NCI-H2029 (cell line): ENCODE measurements around the gene HNRNPM.
A peak's percentile ranks its signal among the peaks of the same experiment; 100 is the strongest.
"Not testable (repeated sequence)": the region's sequence is repeated elsewhere in the genome, so short reads cannot be mapped to it uniquely, and the experiment has no call there.

Experiments
- DNase-seq: peaks from one replicate; lab custom pipeline; 2025; lab: John Stamatoyannopoulos, UW

The HNRNPM gene

DNA sequence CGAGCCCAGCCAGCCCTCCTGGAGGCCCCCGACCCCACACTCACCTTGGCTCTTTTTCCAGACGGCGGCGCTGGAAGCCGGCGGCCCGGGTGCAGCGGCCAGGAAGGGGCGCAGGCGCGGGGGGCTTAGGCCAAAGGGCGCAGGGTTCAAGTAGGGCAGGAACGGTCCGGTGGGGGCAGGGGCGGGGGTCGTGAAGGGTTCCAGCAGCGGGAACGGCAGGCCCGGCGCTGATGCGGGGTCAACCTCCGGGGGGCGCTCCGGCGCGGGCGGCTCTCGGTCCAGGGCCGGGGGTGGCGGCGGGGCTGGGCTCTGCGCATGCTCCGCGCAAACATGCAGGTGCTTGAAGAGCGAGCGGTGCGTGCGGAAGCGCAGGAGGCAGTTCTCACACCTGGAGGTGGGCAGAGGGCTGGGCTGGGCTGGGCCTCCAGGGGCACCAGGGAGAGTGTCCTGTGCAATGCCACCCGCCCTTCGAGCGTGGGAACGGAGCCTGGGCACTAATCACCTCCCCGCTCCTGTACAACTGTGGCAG, 66.9 kb downstream of the HNRNPM start:
- peak; percentile 8 for DNase-seq

DNA sequence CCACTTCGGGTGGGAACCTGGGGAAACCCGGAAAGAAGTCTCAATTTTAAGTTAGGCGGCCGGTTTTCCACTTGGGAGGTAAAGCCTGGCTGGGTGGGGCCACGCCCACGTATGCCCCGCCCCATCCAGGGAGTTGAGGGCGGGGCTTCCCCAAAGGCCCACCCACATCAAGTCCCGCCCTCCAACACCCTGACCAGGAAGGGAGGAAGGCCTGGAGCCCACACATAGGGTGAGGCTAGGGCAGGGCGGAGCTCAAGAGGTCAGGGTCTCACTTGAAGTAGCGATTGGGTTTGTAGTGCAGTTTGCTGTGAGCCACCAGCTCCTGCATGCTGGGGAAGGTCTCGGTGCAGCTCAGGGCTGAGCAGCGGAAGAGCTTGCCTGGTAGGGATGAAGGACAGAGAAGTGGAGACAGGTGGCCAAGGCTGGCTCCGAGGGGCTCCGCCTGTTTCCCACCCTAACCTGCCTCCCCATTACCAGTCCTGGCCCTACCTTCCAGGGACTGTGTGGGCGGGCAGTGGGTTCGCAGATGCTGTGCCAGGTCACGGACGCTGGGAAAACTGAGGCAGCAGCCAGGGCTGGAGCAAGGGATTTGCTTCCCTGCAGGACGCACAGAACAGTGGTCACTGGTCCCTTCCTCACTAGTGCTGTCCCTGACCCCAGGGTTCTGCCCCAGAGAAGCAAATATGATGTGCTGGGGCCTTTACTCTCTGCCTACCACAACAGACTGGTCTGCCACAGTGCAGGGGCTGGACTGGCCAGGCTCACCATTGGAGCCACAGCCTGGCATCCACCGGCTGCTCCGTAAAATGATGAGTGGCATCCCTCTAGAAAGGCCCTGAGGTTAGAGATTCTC, 67.6 kb downstream of the HNRNPM start:
- DNase-seq = no peak

GRCh38 chr19:8513036-8513686, 68.4 kb downstream of the HNRNPM start:
- DNase-seq = no peak

DNA sequence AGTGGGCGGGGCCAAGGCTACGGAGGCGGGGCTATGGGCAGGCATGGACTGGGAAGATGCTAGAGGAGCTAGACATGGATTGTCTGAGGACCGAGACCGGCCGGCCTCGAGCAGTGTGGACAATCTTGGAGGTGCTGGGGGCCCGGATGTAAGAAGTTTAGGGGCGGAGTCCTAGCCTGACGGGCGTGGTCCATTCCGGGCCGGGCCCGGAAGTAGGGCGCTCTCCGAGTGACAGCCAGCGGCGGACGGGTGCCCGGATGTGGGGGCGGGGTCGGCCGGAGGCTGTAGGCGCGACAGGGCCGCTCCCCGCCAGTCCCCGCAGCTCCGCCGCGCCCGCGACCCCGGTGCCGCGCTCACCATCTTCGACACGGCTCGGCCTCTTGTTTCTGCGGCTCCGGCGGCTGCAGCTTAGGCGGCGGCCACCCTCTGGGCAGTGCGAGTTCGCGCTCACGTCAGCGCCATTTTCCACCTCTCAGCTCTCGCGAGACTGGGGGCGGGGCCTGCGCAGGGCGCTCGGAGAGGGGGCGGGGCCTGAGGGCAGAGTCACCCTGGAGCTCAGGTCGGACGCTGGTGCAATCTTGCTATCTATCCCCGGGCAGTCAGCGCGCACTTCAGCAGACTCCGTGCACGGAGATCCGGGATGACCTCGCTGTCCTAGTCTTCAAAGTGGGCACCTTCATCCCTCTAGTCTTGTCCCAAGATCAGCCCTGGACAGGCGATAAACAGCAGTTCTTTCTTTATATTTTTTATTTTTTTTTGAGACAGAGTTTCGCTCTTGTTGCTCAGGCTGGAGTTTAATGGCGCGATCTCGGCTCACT, 69.1 kb downstream of the HNRNPM start, which contains the start of gene ZNF414:
Gene ZNF414 (minus strand): TSS at position 481 of the 818 bp plus-strand sequence. CDS start 121 bp downstream, at position 360.
- DNase-seq = peak; percentile 94

DNA sequence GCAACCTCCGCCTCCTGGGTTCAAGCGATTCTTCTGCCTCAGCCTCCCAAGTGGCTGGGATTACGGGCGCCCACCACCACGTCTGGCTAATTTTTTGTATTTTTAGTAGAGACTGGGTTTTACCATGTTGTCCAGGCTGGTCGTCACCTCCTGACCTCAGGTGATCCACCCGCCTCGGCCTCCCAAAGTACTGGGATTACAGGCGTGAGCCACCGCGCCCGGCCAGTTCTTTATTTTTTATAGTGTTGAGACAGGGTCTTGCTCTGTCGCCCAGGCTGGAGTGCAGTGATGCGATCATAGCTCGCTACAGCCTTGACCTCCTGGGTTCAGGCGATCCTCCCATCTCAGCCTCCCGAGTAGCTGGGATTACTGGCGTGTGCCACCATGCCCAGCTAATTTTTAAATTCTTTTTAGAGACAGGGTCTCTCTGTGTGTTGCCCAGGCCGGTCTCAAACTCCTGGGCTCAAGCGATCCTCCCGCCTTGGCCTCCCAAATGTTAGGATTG, 69.8 kb downstream of the HNRNPM start:
- DNase-seq = not testable (repeated sequence)

- DNase-seq = no peak
Measured at GRCh38 chr19:8515317-8515716, 70.5 kb downstream of the HNRNPM start.

DNA sequence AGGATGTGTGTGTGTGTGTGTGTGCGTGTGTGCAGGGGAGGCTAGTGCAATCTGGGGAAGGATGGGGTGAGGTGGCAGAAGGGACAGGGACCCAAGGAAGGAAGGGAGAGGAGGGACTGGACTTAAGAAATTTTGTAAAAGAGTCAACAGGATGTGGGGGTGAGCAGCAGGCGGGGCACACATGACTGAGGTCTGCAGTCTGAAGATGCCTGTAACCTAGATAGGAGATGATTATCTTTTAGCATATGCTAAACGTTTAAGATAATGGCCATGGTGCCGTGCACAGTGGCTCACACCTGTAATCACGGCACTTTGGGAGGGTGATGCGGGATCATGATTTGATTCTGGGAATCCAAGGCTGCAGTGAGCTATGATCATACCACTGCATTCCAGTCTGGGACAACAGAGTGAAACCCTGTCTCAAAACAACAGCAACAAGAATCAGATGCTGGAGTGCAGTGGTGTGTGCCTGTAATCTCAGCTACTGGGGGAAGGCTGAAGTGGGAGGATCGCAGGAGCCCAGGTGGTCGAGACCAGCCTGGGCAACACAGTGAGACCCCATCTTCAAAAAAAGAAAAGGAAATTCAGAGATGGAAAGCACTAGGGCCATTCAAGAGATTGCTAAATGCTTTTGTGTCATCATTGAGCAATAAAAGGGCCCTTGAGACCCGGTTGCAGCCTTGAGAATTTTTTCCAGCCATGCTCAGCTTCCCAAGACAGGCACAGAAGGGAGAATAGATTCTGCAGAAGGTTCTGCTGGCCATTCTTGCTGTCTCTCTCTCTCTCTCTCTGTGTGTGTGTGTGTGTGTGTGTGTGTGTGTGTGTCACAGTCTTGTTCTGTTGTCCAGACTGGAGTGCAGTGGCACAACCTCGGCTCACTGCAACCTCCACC, 73.0 kb downstream of the HNRNPM start:
- no peak for DNase-seq

GRCh38 chr19:8518536-8518935, 73.8 kb downstream of the HNRNPM start:
- DNase-seq = no peak

DNA sequence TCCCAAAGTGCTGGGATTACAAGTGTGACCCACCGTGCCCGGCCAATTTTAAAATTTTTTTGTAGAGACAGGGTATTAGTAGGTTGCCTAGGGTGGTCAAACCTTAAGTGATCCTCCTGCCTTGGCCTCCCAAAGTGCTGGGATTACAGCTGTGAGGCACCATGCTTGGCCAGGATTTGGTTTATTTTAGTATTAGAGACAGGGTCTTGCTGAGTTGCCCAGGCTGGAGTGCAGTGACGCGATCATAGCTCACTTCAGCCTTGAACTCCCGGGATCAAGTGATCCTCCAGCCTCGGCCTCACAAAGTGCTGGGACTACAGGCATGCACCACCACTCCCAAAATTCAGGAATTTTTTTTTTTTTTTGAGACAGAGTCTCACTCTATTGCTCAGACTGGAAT, 74.6 kb downstream of the HNRNPM start:
- DNase-seq = no peak

DNA sequence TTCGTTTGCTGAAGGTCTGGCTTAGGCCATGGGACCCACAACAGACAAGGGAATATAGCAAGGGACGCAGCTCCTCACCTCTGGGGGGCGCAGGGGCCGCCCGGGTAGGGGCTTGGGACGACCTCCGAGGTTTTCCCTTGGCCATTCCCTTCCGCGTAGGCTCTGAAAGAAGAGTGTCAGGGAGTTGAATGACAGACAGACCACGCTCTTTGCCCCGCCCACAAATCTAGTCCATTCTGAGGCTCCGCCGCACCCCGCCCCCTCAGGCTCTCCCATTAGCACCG, 80.6 kb downstream of the HNRNPM start:
- no peak for DNase-seq

- DNase-seq = peak; percentile 37
Measured at GRCh38 chr19:8526345-8527091, 81.7 kb downstream of the HNRNPM start.

DNA sequence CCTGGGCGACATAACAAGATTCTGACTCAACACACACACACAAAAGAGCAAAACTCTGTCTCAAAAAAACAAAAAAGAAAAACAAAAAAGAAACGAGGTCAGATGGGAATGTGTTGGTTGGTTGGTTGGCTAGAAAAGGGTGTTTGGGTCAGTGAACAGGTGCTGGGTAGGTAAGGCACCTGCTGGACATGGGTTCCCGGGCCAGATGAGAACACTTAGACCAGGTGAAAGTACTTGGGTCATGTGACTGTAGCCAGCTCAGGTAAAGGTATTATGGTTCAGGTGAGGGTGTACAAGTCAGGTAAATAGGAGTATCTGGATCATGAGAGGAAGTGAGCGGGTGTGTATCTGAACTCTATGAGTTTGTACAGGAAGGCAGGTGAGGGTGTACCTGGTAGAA, 83.7 kb downstream of the HNRNPM start:
- no peak for DNase-seq

DNA sequence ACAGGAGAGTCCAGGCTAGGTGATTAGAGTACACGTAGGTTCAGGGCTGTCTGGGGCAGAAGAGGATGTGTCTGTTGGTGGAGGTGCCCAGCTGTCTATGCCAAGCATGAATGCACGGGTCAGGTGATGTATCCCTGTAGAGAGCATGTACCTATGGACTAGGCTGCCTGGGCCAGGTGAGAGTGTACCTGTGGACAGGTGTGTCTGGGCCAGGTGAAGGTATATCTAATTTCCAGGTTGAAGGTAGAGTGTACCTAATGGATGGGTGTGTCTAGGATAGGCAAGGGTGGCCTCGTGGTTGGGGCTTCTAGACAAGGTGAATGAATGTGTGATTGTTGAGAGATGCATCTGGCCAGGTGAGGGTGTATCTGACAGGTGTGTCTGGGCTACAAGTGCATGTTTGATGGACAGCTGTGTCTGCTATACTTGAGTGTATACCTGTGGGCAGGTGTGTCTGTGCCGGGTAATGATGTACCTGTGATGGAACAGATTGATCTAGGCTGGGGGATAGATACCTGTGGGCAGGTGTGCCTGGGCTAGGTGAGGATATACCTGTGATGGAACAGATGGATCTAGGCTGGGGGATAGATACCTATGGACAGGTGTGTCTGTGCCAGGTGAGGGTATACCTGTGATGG, 84.7 kb downstream of the HNRNPM start:
- no peak for DNase-seq

DNA sequence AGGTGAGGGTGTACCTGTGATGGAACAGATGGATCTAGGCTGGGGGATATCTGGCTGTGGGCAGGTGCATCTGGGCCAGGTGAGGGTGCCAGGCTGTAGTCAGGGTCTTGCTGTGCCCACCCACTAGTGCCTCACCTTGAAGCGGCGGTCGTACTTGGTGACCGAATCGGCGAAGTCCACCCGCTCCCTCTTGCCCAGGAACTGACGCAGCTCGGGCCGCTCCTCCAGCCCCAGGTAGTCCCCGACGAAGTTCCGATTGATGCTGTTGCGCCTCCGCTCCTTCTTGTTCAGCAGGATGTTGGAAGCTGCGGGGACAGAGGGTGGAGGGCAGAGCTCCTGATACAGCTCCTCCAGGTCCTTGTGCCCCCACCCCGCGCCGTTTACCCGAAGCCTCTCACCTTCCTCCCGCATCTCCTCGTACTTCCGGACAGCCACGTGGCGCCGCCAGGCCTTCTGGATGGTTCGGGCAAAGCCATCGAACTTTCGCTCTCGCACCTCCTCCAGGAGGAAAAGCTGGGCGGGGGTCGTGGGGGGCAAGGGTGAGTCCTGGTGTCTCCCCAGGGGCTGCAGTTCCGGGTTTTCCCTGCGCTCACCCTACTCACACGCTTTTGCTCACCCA, 85.4 kb downstream of the HNRNPM start:
- no peak for DNase-seq

DNA sequence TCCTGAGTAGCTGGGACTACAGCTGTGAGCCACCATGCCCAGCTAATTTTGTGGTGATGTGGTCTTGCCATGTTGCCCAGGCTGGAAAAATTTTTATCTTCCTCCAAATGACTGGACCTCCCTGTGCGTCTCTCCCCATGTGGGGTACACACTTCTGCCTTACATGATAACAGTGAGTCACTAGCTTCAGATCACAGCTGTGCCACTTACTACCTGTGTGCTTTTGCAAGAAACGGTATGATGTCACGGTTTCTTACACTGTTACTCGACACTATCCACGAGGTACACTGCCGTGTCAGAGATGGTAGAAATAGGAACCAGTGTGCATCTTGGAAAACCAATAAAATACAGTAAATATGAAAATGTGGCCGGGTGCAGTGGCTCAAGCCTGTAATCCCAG, 86.7 kb downstream of the HNRNPM start:
- DNase-seq = no peak

GRCh38 chr19:8532225-8532624, 87.5 kb downstream of the HNRNPM start:
- DNase-seq = no peak

DNA sequence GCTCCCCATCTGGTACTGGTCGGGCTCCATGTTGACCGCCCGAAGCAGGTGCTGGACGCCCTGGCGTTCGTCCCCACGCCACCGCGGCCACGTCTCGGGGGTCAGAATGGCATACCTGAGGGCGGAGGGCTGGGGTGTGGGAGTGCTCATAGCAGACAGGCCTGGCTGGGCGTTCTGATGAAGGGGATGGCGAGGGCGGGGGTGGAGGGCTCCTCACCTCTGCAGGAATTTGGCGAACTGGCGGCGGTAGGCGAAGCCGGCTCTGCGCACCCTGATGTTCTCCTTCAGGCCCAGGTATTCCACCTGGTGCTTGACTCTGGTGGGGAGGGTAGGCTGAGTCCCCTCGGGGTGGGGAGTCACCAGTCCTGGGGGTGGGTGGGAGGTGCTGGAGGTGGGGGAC, 91.5 kb downstream of the HNRNPM start:
- no peak for DNase-seq

DNA sequence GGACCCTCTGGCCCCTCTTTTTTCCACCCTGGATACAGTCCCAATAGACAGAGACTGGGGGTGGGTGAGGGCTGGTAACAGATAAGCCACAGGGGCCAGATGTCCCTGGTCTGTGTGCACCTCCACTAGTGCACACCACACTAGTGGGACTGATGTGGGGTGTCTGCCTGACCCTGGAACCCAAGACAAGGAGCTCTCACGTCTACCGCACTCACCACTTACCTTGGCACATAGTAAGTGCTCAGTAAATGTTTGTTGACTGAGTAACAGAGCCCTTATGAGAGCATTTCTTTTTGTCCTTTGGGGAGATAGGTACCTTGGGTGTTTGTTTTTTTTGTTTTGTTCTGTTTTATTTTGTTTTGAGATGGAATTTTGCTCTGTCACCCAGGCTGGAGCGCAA, 92.3 kb downstream of the HNRNPM start:
- DNase-seq = no peak
